NCI-H69 (cell line): ENCODE results near the gene RBFOX1.

ENCODE experiments used
- DNase-seq: peaks from one replicate; lab custom pipeline; 2025; lab: John Stamatoyannopoulos, UW

Gene RBFOX1

GRCh38 chr16:7332611-7333010 lies at the start of gene RBFOX1:
TSS of gene RBFOX1 (plus strand) at chr16:7332845.
- no peak for DNase-seq

- no peak for DNase-seq
Measured at GRCh38 chr16:7284780-7285179, 47.9 kb upstream of the RBFOX1 start.

- DNase-seq, result no peak
Measured at GRCh38 chr16:7285520-7285919, 47.1 kb upstream of the RBFOX1 start.

- DNase-seq, result no peak
Measured at GRCh38 chr16:7289299-7289698, 43.3 kb upstream of the RBFOX1 start.

- no peak for DNase-seq
Measured at GRCh38 chr16:7290682-7291081, 42.0 kb upstream of the RBFOX1 start.

- DNase-seq, result no peak
Measured at GRCh38 chr16:7294020-7294419, 38.6 kb upstream of the RBFOX1 start.

GRCh38 chr16:7303052-7303610 lies 29.5 kb upstream of the RBFOX1 start:
- DNase-seq, result peak; percentile 63

GRCh38 chr16:7303660-7304200 lies 28.9 kb upstream of the RBFOX1 start:
- peak; percentile 64 for DNase-seq

- DNase-seq, result peak; percentile 42
Measured at GRCh38 chr16:7304279-7304678, 28.4 kb upstream of the RBFOX1 start.

GRCh38 chr16:7304958-7305357 lies 27.7 kb upstream of the RBFOX1 start:
- peak; percentile 25 for DNase-seq

- peak; percentile 37 for DNase-seq
Measured at GRCh38 chr16:7313170-7313569, 19.5 kb upstream of the RBFOX1 start.

GRCh38 chr16:7314163-7314562 lies 18.5 kb upstream of the RBFOX1 start:
- no peak for DNase-seq

- peak; percentile 75 for DNase-seq
Measured at GRCh38 chr16:7315813-7316212, 16.8 kb upstream of the RBFOX1 start.

- no peak for DNase-seq
Measured at GRCh38 chr16:7316281-7316888, 16.3 kb upstream of the RBFOX1 start.

- no peak for DNase-seq
Measured at GRCh38 chr16:7317982-7318381, 14.7 kb upstream of the RBFOX1 start.

GRCh38 chr16:7318686-7319085 lies 14.0 kb upstream of the RBFOX1 start:
- peak; percentile 56 for DNase-seq

- no peak for DNase-seq
Measured at GRCh38 chr16:7319514-7319913, 13.1 kb upstream of the RBFOX1 start.

- peak; percentile 39 for DNase-seq
Measured at GRCh38 chr16:7321661-7322060, 11.0 kb upstream of the RBFOX1 start.

- peak; percentile 58 for DNase-seq
Measured at GRCh38 chr16:7324321-7324720, 8.3 kb upstream of the RBFOX1 start.

- DNase-seq, result no peak
Measured at GRCh38 chr16:7325834-7326233, 6.8 kb upstream of the RBFOX1 start.

- DNase-seq, result no peak
Measured at GRCh38 chr16:7330709-7331108, 1.9 kb upstream of the RBFOX1 start.

- DNase-seq, result no peak
Measured at GRCh38 chr16:7331997-7332396, 648 bp upstream of the RBFOX1 start.

GRCh38 chr16:7333180-7333725 lies 608 bp downstream of the RBFOX1 start:
- DNase-seq, result no peak
